ENCODE results near the gene ACSS2. TPM values are rescaled to one million over a fixed set of nuclear protein-coding genes. Genes with fewer than 3 reads are reported as not detected.

ACSS2 gene
- total and polyA plus RNA-seq, 10 of the 15 experiments (the other 5 are each of a cell fraction or from before 2014, with no cell fraction given), result 2.8 to 37.2 (median 24.2) TPM

- TF ChIP-seq NRF1 (conservative IDR thresholded peaks at IDR 0.05; ENCODE audit: low read depth, low read length) (no peak), ZNF207 (IDR thresholded peaks at IDR 0.05; ENCODE audit: borderline replicate concordance) (no peak), PAX8 (IDR thresholded peaks at IDR 0.05) (no peak)
Measured at GRCh38 chr20:34945315-34946077, 69.1 kb downstream of the ACSS2 start (continued).

- SMC1A ChIA-PET (ENCODE audit: uncharacterized antibody, unreplicated experiment), result no interaction called here
- peaks cover 3% of the 10 kb centered on the region for H3K4me1 ChIP-seq (ENCODE audit: control insufficient read depth, insufficient read depth, low read length)
Measured at GRCh38 chr20:34946661-34947060, 70.2 kb downstream of the ACSS2 start.

More at GRCh38 chr20:34946661-34947060, 70.2 kb downstream of the ACSS2 start:
- peaks cover 2 to 16% of the 10 kb centered on the region in 2 experiments for H3K36me3 ChIP-seq (ENCODE audit: control insufficient read depth in 2 of 2, insufficient read depth in 2 of 2, low read length in 1 of 2)
- H3K4me3 ChIP-seq, result no peak overlapping the region
- intact Hi-C loops (cut with micrococcal nuclease; ENCODE audit: unreplicated experiment) (no loop called here), in situ Hi-C loops (cut with MboI) (no loop called here)
- H4K20me1 ChIP-seq (ENCODE audit: control insufficient read depth, insufficient read depth), result no peaks in the 10 kb centered on the region
- no peak for ATAC-seq
- RAD21 ChIA-PET (ENCODE audit: unreplicated experiment), result interaction anchor here (0.6 to 1.6 kb wide), 3 partner anchors 67 to 178 kb away, joined by 3 to 4 read pairs (median 4); no protein-coding TSS in a partner anchor
- CTCF ChIA-PET, result interaction anchor here (0.6 to 0.8 kb wide), 2 partner anchors 112 to 166 kb away, joined by 3 read pairs; no protein-coding TSS in a partner anchor
- no peak for FAIRE-seq
- no peaks in the 10 kb centered on the region for H3K27me3 ChIP-seq (replicated peaks in 1 of 2; ENCODE audit: control insufficient read depth in 2 of 2, insufficient read depth in 2 of 2, low read length in 1 of 2)
- no peak for TF ChIP-seq E2F8 (IDR thresholded peaks at IDR 0.05; ENCODE audit: low read depth, partially characterized antibody)
- H3K79me2 ChIP-seq (ENCODE audit: control insufficient read depth, insufficient read depth, low read length), result no peaks in the 10 kb centered on the region
- no peak overlapping the region for H3K4me2 ChIP-seq (ENCODE audit: control insufficient read depth, insufficient read depth)
- no peak overlapping the region for H2AFZ ChIP-seq (ENCODE audit: control insufficient read depth, low read depth, low read length)
- no TSS peak for BruUV-seq (replicated peaks)
- DNase-seq (ENCODE audit: low read depth, low spot score), result no peak
- H3K9me3 ChIP-seq (replicated peaks; ENCODE audit: control insufficient read depth, insufficient read depth, low read length), result no peaks in the 10 kb centered on the region
- POLR2A ChIA-PET, result no interaction called here
- no peak overlapping the region for H3K9ac ChIP-seq (ENCODE audit: control insufficient read depth, insufficient read depth, low read length)
- no peak overlapping the region for H3K27ac ChIP-seq (ENCODE audit: control insufficient read depth, insufficient read depth)
- 93% methylated on average over 3 of the region's 3 CpGs for WGBS (ENCODE audit: insufficient coverage, insufficient replicate concordance, low lambda C conversion rate, missing lambda C conversion rate)

All from GM12878 (cell line).